Spleen (tissue), 11 donors: ENCODE data around the gene IL22RA1. TPM values are rescaled to one million over a fixed set of nuclear protein-coding genes. Genes with fewer than 3 reads are reported as not detected.

ENCODE experiments used
- DNase-seq: peaks from one replicate; pipeline ENCODE4 v3.0.0-alpha.2; 2020
- H3K27ac ChIP-seq, 8 donors: fragments of 200-600 bp; sonication (generic) in 7 of 8; 1 replicate in 4 of 8; 2 replicates in 4 of 8; pipeline versions ENCODE4 v1.5.0 to v1.8.0; 2016 to 2021; ENCODE audit warnings: inconsistent platforms in 4 of 8, mild to moderate bottlenecking in 4 of 8, moderate library complexity in 1 of 8
- H3K27me3 ChIP-seq, 7 donors: fragments of 200-600 bp; sonication (generic) in 6 of 7; replicated peaks in 1 of 7; 1 replicate in 4 of 7; 2 replicates in 3 of 7; pipeline versions ENCODE4 v1.5.0 to v1.8.0; 2016 to 2021; ENCODE audit warnings: inconsistent platforms in 3 of 7, mild to moderate bottlenecking in 1 of 7
- H3K36me3 ChIP-seq, 6 donors: fragments of 200-600 bp; sonication (generic) in 5 of 6; 1 replicate in 4 of 6; 2 replicates in 2 of 6; pipeline versions ENCODE4 v1.5.0 to v1.8.0; 2016 to 2021; ENCODE audit warnings: inconsistent platforms in 2 of 6
- H3K4me1 ChIP-seq, 6 donors: fragments of 200-600 bp; sonication (generic) in 5 of 6; 1 replicate in 3 of 6; 2 replicates in 3 of 6; pipeline versions ENCODE4 v1.5.0 to v1.8.0; 2016 to 2021; ENCODE audit warnings: inconsistent platforms in 3 of 6
- H3K4me3 ChIP-seq, 8 donors: fragments of 200-600 bp; sonication (generic) in 7 of 8; 1 replicate in 4 of 8; 2 replicates in 4 of 8; pipeline versions ENCODE4 v1.5.0 to v1.8.0; 2016 to 2021; ENCODE audit warnings: inconsistent platforms in 4 of 8, mild to moderate bottlenecking in 4 of 8, moderate library complexity in 2 of 8
- H3K9me3 ChIP-seq, 8 donors: fragments of 200-600 bp; sonication (generic) in 7 of 8; 1 replicate in 4 of 8; 2 replicates in 4 of 8; pipeline versions ENCODE4 v1.5.0 to v1.8.0; 2016 to 2021; ENCODE audit warnings: inconsistent platforms in 4 of 8
- POLR2A ChIP-seq, 3 donors: fragments of 450-650 bp; IDR thresholded peaks; one replicate each; pipeline ENCODE4 v1.5.1; 2017; ENCODE audit warnings: antibody characterized with exemption in 3 of 3, mild to moderate bottlenecking in 1 of 3
- POLR2AphosphoS5 ChIP-seq, 3 donors: sonication (generic); formaldehyde crosslinking; IDR thresholded peaks; one replicate each; pipeline ENCODE4 v1.5.1; 2017; ENCODE audit warnings: antibody characterized with exemption in 3 of 3
- WGBS, 5 donors: extraction: QIAGEN DNeasy Blood & Tissue Kit in 3 of 5; methylation state at CpG; one replicate each; pipeline versions ENCODE4 v1.1.5 to v1.1.7; 2013 to 2018; 5-methylcytosine and 5-hydroxymethylcytosine counted together
- intact Hi-C: fragments of 100-400 bp; cut with DNase I; formaldehyde crosslinking; loops from one replicate; pipeline ENCODE4 v1.15.0; 2023; ENCODE audit warnings: low total_unique reads
- polyA plus RNA-seq, 3 donors: library from polyadenylated mRNA; stranded (reverse); fragments of 200-250 nt; gene quantifications; one replicate each; pipeline ENCODE4 v1.2.1, GENCODE V29; 2013
- total RNA-seq, 7 donors: library from RNA; depleted of rRNA in 3 of 7; stranded (reverse); fragments of >200 nt in 3 of 7; fragmentation: NEBNext Ultra II Directional in 4 of 7; extraction: Animal tissue kit (Norgen Biotek cat#: 25700) in 4 of 7; gene quantifications; one replicate each; pipeline versions ENCODE4 v1.1.0 to v1.2.1, GENCODE V29; 2016 to 2021
- TF ChIP-seq, protein P1 (sequence below), 11 experiments: fragments of 200-600 bp in 7 of 11; fragments of 450-650 bp in 4 of 11; sonication (generic) in 4 of 11; IDR thresholded peaks in 8 of 11; conservative IDR thresholded peaks in 3 of 11; 1 replicate in 7 of 11; 2 replicates in 4 of 11; pipeline versions ENCODE4 v1.4.0 to v1.8.0; 2016 to 2021; ENCODE audit warnings: antibody characterized with exemption in 11 of 11, inconsistent platforms in 4 of 11, mild to moderate bottlenecking in 1 of 11
- donor health status: healthy with polysubstance abuse.
- donor health status: DM: no; HTN: no; CAD: no; lungs with moderate emphysema.
- donor health status: DM: no; HTN: no; CAD: no.
- donor health status: Bipolar disorder and iron deficiency.
- donor health status: healthy.
- donor health status: DM: no; HTN: no; CAD: no.
- donor health status: DM: yes; HTN: yes; CAD: no.

IL22RA1 gene
- total and polyA plus RNA-seq, 10 donors = not detected

DNA sequence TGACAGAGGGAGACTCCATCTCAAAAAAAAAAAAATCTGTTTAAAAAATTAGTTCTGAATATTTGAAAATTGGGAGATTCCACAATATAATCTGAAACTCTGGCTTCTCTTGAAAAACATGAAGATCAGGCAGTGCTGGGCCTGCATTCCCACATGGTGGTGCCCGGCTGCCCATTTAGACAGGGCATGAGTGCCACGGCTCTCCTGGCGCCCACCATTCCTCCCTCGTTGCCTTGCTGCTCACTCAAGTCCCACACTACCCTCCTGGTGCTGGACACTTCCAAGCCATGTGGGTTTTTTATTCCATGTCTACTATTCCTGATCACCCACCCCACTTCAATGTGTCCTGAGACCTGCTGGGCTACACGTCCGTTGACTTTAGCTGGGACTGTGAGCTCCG lies 20.2 kb downstream of the IL22RA1 start:
- TF ChIP-seq POLR2AphosphoS5 (IDR thresholded peaks at IDR 0.05) (no peak), POLR2A (IDR thresholded peaks at IDR 0.05) (no peak)
- TF ChIP-seq, protein P1, sequence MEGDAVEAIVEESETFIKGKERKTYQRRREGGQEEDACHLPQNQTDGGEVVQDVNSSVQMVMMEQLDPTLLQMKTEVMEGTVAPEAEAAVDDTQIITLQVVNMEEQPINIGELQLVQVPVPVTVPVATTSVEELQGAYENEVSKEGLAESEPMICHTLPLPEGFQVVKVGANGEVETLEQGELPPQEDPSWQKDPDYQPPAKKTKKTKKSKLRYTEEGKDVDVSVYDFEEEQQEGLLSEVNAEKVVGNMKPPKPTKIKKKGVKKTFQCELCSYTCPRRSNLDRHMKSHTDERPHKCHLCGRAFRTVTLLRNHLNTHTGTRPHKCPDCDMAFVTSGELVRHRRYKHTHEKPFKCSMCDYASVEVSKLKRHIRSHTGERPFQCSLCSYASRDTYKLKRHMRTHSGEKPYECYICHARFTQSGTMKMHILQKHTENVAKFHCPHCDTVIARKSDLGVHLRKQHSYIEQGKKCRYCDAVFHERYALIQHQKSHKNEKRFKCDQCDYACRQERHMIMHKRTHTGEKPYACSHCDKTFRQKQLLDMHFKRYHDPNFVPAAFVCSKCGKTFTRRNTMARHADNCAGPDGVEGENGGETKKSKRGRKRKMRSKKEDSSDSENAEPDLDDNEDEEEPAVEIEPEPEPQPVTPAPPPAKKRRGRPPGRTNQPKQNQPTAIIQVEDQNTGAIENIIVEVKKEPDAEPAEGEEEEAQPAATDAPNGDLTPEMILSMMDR (IDR thresholded peaks at IDR 0.05 in 8 of 11, conservative IDR thresholded peaks at IDR 0.05 in 3 of 11) = no peak
- WGBS, 5 donors = 90 to 96% (median 93%) methylated on average over 7 of the region's 7 CpGs
- DNase-seq = peak; percentile 23
- Histone ChIP-seq H3K27me3 (peaks cover 0 to 29% (median 0%) of the 10 kb centered on the region in 7 donors), H3K27ac (no peak overlapping the region), H3K4me3 (no peak overlapping the region), H3K36me3 (no peaks in the 10 kb centered on the region), H3K4me1 (peaks cover 0 to 7% (median 2%) of the 10 kb centered on the region in 6 donors), H3K9me3 (no peaks in the 10 kb centered on the region)
- intact Hi-C loops = no loop called here

DNA sequence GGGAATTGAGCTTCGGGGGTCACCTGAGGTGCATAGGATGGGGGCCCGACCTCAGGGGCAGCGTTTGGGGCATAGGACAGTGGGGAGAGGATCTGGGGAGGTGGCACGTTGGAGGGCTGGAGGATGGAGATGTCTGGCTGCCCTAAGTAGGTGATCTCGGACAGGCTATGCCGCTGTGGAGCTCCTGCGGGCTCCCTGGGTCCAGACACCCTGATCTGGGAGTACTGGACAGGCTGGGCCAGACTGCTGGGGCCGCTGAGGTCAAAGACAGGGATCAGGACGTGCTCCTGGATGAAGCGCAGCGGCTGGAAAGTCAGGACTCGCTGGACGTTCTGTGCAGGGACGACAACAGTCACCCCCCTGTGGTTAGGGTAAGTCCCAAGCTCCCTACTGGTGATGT lies 21.5 kb downstream of the IL22RA1 start:
- H3K9me3 ChIP-seq = no peaks in the 10 kb centered on the region
- WGBS, 5 donors = 79 to 94% (median 85%) methylated on average over 14 of the region's 14 CpGs
- no peak overlapping the region for H3K4me3 ChIP-seq
- TF ChIP-seq POLR2AphosphoS5 (IDR thresholded peaks at IDR 0.05) = no peak
- TF ChIP-seq, protein P1 (IDR thresholded peaks at IDR 0.05 in 8 of 11, conservative IDR thresholded peaks at IDR 0.05 in 3 of 11) = no peak
- TF ChIP-seq POLR2A (IDR thresholded peaks at IDR 0.05) = no peak
- intact Hi-C loops = no loop called here
- peaks cover 0 to 41% (median 0%) of the 10 kb centered on the region in 7 donors for H3K27me3 ChIP-seq
- DNase-seq = peak; percentile 58
- H3K36me3 ChIP-seq = no peaks in the 10 kb centered on the region
- peaks cover 0 to 7% (median 2%) of the 10 kb centered on the region in 6 donors for H3K4me1 ChIP-seq
- H3K27ac ChIP-seq = no peak overlapping the region

DNA sequence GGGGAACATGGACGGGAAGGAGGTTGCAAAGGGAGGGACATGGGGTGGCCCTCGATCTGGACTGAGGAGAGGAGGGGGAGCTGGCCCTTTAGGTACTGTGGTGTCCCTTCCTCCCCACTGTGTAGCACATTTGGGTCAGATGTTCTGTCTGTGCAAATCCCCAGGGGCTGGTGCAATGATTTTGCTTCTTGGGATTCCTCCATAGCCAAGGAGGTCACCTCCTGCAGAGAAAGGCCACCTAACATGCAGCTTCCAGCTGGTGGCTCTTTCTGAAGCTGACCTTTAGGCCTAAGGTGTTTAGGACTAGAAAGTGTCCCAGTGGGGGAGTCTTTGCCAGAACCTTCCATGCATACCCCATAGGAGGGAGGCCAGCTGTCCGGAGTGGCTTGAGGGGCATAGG lies 22.0 kb downstream of the IL22RA1 start:
- no peak for TF ChIP-seq POLR2A (IDR thresholded peaks at IDR 0.05)
- TF ChIP-seq POLR2AphosphoS5 (IDR thresholded peaks at IDR 0.05) = no peak
- TF ChIP-seq, protein P1 (IDR thresholded peaks at IDR 0.05 in 8 of 11, conservative IDR thresholded peaks at IDR 0.05 in 3 of 11) = no peak

DNA sequence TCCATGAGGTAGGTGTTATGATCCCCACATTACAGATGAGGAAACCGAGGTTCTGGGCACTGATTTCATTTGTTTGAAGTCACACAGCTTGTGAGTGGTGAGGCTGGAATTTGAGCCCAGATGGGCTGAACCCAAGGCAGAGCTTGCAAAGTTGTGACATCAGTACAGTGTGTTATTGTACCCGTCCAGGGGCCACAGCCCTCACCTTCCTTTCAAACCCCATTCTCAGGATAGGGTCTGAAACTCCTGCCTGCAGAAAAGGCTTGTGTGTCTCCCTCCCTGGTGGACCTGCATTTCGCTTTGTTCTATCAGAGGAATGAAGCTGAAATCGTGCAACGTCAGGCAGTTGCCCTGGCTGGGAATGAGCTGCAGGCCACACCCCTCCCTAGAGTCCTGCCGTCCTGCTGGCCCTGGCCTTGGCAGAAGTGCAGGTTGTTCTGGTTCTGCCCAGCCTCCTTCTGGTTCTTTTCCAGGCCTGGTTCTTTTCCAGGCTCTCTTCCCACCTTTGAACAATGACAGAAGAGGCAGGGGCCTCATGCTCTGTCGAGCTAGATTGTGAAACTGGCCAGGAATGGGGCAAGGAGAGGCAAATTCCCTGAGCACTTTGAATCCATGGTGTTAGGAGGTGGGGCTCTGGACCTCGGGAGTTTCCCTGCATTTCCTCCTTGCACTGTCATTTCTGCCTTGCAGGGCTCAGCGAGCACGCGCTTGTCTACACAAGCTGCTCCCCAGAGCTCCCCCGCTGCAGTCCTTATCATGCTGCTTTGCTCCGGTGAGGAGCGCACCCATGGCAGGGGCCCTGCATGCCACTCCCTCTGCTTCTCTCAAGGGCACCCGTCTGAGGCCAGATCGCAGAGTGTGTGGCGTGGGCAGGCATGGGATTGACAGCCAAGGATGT lies 22.8 kb downstream of the IL22RA1 start:
- Histone ChIP-seq H3K4me3 (no peak overlapping the region), H3K36me3 (no peaks in the 10 kb centered on the region), H3K27me3 (peaks cover 0 to 54% (median 0%) of the 10 kb centered on the region in 7 donors), H3K4me1 (peaks cover 0 to 7% (median 2%) of the 10 kb centered on the region in 6 donors), H3K27ac (no peak overlapping the region), H3K9me3 (no peaks in the 10 kb centered on the region)
- 60 to 77% (median 65%) methylated on average over 16 to 17 of the region's 17 CpGs for WGBS, 5 donors
- peak; percentile 48 for DNase-seq
- intact Hi-C loops = no loop called here
- TF ChIP-seq POLR2A (IDR thresholded peaks at IDR 0.05) = no peak
- TF ChIP-seq, protein P1 (IDR thresholded peaks at IDR 0.05 in 8 of 11, conservative IDR thresholded peaks at IDR 0.05 in 3 of 11) = no peak

More for the DNA sequence above, 22.0 kb downstream of the IL22RA1 start:
- 50 to 81% (median 74%) methylated on average over 3 of the region's 3 CpGs for WGBS, 5 donors
- H3K36me3 ChIP-seq = no peaks in the 10 kb centered on the region
- peaks cover 0 to 45% (median 0%) of the 10 kb centered on the region in 7 donors for H3K27me3 ChIP-seq
- no peak overlapping the region for H3K27ac ChIP-seq
- no peak overlapping the region for H3K4me3 ChIP-seq
- H3K9me3 ChIP-seq = no peaks in the 10 kb centered on the region
- no peak for DNase-seq
- peaks cover 0 to 7% (median 2%) of the 10 kb centered on the region in 6 donors for H3K4me1 ChIP-seq
- intact Hi-C loops = no loop called here
